ENCODE data around the gene ATP6V1F.

- TF ChIP-seq CTCF (conservative IDR thresholded peaks at IDR 0.05 in 1 of 2, IDR thresholded peaks at IDR 0.05 in 1 of 2; ENCODE audit: extremely low read depth in 1 of 2, insufficient read depth in 1 of 2, low read depth in 1 of 2, low read length in 2 of 2) = no peak
- TF ChIP-seq EZH2 (IDR thresholded peaks at IDR 0.05; ENCODE audit: borderline replicate concordance, low read length) = no peak
Observed at GRCh38 chr7:128845475-128845874, 17.2 kb upstream of the ATP6V1F start.
